Suppressor macrophage treated with lipopolysaccharide for 4 hours (primary cell): ENCODE results near the gene CLIP2.
A peak's percentile ranks its signal among the peaks of the same experiment; 100 is the strongest.

ENCODE experiments used
- DNase-seq: peaks from one replicate; pipeline ENCODE4 v3.0.0-alpha.2; 2020

Gene CLIP2

GRCh38 chr7:74272305-74273038 lies 16.7 kb upstream of the CLIP2 start:
- DNase-seq: peak; percentile 96

GRCh38 chr7:74275401-74275881 lies 13.8 kb upstream of the CLIP2 start:
- DNase-seq: no peak

DNA sequence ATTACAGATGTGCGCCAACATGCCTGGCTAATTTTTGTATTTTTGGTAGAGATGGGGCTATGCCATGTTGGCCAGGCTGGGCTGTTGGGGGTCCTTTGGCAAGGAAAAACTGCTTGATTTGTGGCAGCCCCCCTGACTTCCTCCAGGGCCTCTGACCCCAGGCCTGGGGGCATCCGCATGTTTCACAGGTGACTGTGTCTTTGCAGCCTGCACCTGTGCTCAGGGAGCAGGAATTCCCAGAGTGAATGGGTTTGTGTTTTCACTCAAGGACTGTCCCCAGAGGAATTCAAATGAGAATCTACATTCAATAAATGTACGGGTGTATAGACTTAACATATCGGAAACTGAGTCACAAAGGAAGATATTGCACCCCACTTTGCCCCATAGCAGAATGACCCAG lies 11.6 kb upstream of the CLIP2 start:
- DNase-seq: no peak

- peak; percentile 71 for DNase-seq
Observed at GRCh38 chr7:74280985-74281384, 8.2 kb upstream of the CLIP2 start.

DNA sequence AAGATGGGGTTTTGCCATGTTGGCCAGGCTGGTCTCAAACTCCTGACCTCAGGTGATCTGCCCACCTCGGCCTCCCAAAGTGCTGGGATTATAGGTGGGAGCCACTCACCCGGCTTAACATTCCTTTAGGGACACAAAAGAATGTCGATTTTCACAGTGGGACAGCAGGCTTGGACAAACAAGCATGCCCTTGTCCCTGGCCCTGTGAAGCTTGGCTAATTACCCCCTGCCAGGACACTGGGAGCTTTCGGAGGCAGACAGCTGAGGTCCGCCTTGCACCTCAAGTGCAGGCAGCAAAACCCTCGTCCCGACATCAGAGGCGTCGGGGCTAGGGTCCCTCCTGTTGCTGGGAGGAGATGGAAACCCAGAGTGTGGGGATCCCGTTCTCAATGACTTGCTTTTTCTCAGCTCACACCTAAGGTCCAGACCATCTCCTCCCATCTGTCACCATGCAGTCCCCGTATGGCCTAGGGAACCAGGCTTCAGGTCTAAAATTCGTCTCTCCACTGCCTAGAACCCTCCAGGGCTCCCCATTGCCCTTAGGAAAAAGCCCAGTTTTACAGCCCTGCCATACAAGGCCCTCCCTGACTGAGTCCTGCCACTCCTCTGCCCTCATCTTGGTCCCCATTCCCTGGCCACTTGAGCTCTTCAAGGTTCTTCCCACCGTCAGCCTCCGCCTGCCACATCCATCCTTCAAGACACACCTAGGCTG lies 6.3 kb upstream of the CLIP2 start:
- DNase-seq: no peak

GRCh38 chr7:74283858-74284447 lies 5.3 kb upstream of the CLIP2 start:
- peak; percentile 76 for DNase-seq

GRCh38 chr7:74284781-74285259 lies 4.4 kb upstream of the CLIP2 start:
- no peak for DNase-seq

GRCh38 chr7:74286131-74286530 lies 3.1 kb upstream of the CLIP2 start:
- no peak for DNase-seq

DNA sequence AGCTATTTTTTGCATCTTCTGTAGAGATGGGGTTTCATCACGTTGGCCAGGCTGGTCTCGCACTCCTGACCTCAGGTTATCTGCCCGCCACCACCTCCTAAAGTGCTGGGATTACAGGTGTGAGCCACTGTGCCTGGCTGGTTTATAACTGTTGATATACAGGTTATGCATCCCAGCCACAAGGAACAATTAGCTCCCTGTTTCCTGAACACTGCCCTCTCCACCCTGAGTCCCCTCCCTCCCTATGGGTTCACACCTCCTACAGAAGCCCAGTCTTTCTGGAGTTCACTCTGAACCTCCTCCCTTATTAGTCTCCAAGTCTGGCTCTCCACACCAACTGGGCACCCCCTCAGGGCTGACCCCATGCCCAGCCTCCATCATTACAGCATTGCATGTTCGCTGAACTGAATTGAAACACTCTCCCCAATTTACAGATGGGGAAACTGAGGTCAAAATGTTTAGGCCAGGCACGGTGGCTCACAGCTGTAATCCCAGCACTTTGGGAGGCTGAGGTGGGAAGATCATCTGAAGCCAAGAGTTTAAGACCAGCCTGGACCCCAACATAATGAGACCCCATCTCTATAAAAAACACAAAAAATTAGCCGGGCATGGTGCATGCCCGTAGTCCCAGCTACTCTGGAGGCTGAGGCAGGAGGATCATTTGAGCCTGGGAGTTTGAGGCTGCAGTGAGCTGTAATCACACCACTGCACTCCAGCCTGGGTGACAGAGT lies 1.7 kb upstream of the CLIP2 start:
- DNase-seq: no peak

GRCh38 chr7:74288034-74288881 lies 949 bp upstream of the CLIP2 start:
- DNase-seq: no peak

- DNase-seq: peak; percentile 39
Observed at GRCh38 chr7:74289659-74290552, 699 bp downstream of the CLIP2 start.

GRCh38 chr7:74290553-74290950 lies 1.3 kb downstream of the CLIP2 start:
- no peak for DNase-seq

GRCh38 chr7:74290981-74291441 lies 1.8 kb downstream of the CLIP2 start:
- DNase-seq: no peak

- DNase-seq: no peak
Observed at GRCh38 chr7:74291535-74291934, 2.3 kb downstream of the CLIP2 start.

DNA sequence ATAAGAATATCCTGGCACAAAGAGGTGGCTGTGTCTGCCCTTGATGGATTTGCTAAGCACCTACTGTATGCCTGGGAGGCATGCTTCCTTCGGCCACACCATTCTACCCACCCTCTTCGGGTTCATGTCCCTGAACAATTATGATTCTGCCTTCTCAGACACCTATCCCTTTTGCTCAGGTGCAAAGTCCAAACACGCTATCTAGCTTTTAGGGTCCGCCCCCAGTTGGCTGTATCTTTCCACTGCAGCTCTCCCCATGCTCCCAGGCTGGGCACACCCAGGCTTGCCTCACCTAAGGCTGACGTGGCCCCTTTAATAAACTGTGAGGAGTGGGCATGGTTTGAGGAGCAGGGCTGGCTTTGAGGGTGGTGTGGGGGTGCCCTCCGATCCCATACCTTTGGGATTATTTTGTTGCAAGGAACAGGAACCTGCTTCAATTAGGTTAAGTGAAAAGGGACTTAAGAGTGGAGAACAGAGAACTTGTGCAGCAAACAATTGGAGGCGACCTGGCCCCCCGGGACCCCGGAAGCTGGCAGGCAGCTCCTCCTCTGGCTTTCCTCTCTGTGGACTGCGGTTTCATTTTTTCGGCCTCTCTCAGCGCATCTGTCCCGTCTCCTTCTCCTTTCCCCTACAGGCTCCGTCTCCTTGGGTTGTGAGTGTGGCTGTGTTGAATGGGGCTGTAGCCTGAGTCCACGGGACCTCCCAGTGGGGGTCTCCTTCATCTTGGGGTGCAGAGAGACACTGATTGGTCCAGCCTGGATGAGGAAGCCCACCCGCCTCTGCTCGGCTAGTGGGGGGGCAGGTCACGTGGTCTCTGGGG lies 3.8 kb downstream of the CLIP2 start:
- DNase-seq: no peak

DNA sequence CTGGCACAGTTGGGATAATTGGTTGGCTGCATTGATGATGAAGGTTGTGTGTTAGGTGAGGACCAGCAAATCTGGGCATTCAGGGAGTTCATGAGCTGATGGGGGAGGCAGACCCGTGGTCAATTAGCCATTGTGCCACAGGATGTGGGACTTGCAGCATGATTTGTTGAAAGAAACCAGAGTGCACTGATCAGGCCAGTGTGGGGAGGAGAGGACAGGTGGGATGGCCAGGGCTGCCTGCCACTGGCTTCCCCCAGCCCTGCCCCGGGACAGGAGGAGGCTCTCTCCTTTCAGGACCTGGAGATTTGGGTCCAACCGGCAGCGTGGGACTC lies 4.3 kb downstream of the CLIP2 start:
- DNase-seq: no peak

- DNase-seq: no peak
Observed at GRCh38 chr7:74294191-74294998, 5.2 kb downstream of the CLIP2 start.

DNA sequence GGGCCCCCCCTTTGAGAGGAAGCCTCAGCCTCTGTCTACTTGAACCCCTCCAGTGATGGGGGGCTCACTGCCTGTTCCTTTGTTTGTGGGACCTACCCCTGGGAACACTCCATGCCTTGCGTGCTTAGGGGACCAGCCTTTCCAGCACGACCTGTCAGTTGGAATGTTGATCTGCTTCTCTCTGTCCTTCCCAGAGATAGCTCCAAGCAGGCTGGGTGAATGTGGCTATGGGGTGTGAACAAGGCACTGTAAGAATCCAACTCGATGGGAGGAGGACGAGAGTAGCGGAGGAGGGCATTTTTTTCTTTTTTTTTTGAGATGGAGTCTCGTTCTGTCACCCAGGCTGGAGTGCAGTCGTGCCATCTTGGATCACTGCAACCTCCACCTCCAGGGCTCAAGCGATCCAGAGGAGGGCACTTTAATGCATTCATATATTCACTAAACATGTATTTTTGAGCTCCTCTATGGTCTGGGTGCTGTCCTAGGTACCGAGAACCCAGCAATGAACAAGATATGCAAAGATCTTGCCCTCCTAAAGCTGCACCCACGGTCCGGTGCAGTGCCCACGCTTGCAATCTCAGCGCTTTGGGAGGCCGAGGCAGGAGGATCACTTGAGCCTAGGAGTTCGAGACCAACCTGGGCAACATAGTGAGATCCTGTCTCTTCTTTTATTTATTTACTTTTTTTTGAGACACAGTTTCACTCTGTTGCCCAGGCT lies 8.5 kb downstream of the CLIP2 start:
- DNase-seq: no peak

- no peak for DNase-seq
Observed at GRCh38 chr7:74299401-74299800, 10.2 kb downstream of the CLIP2 start.
